Stimulated activated CD8-positive, alpha-beta memory T cell treated with anti-CD3 and anti-CD28 coated beads, Interleukin-7, amount 100 ng/mL, for 48 hours (primary cell): ENCODE measurements around the gene CPTP.
"Not testable (repeated sequence)": the region's sequence is repeated elsewhere in the genome, so short reads cannot be mapped to it uniquely, and the experiment has no call there.

Experiments used
- DNase-seq, 2 donors: peaks; one replicate each; pipeline ENCODE4 v3.0.0-alpha.2; 2020; ENCODE audit warnings: low read depth in 1 of 2; ENCODE audit errors: extremely low read depth in 1 of 2

Gene CPTP

GRCh38 chr1:1360506-1361169 is 36.0 kb downstream of the CPTP start:
- DNase-seq: no peak

DNA sequence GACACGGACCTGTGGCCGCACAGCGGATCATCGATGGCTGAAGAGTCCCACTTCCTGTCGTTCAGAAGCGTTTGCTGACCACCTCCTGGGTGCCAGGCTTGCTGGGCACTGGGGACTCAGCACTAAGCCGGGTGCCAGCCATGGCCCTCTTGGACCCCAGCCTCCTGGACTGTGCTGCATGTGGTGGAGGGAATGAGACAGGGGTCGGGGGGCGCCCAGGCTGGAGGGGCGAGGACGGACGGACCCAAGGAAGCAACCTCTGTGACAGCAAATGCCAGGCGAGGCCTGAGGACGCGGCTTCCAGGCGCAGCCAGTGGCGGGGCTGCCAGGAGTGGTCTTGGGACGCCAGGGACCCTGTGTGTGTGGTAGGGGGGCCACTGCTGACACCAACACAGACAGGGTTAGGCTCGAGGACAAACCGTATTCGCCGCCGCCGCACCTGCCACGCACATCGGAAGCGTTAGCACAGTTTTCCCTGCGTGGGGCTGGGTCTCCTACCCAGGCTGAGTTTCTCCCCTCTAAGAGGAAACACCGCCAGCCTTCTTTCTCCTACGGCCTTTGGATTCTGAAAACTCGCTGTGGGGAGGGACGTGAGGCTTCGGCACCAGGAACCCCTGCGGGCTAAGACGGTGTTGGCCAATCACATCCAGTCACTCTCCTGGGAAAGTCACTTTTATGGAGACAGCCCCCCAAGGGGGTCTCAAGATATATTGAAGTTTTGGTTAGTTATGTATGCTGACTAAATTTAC is 36.8 kb downstream of the CPTP start:
- no peak for DNase-seq

DNA sequence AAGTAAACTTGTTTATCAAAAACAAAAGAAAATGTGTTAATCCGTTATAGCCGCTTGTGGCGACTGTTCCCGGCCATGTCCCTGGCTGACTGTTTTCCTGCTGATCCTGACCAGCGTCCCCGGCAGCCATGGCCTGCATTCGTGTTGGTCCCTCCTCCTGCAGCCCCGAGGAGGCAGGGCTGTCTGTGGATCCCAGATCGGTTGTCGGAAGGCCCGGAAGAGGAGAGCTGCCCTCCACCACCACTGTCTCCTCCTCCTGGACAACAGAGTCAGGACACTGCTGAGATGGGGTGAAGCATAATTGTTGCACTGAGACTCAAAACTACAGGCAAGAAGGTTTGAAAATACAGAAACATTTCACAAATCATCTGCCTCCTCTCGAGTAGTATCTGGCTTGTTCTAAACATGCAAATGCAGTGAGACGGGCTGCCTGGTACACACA is 37.4 kb downstream of the CPTP start:
- DNase-seq: no peak

GRCh38 chr1:1364266-1364665 is 39.7 kb downstream of the CPTP start:
- no peak for DNase-seq

- DNase-seq: no peak
These were observed 41.5 kb downstream of the CPTP start for GRCh38 chr1:1365875-1366698.

GRCh38 chr1:1366699-1367066 is 42.1 kb downstream of the CPTP start:
- DNase-seq: no peak

DNA sequence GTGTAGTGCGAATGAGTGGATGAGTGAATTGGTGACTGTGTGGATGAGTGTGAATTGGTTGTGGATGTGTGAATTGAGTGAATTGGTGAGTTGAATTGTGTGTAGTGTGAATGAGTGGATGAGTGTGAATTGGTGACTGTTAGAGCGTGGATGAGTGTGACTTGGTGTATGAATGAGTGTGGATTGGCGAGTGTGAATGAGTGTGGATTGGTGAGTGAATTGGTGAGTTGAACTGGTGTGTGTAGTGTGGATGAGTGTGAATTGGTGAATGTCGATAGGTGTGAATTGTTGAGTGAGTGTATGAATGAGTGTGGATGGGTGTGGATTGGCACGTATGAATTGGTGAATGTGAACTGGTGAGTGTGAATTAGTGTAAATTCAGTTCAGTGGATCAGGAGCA is 42.7 kb downstream of the CPTP start:
- DNase-seq: no peak

DNA sequence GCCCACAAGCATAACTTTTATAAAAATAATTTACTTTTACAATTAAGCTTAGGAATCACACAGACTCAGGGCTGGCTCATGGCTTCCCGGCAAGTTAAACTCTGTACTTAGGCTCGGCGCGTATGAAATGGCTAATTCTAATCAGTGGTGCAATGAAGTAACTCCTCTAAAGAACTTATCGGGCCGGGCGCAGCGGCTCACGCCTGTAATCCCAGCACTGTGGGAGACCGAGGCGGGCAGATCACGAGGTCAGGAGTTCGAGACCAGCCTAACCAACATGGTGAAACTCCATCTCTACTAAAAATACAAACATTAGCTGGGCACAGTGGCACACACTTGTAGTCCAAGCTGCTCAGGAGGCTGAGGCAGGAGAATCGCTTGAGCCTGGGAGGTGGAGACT is 45.5 kb downstream of the CPTP start:
- DNase-seq: not testable (repeated sequence)

DNA sequence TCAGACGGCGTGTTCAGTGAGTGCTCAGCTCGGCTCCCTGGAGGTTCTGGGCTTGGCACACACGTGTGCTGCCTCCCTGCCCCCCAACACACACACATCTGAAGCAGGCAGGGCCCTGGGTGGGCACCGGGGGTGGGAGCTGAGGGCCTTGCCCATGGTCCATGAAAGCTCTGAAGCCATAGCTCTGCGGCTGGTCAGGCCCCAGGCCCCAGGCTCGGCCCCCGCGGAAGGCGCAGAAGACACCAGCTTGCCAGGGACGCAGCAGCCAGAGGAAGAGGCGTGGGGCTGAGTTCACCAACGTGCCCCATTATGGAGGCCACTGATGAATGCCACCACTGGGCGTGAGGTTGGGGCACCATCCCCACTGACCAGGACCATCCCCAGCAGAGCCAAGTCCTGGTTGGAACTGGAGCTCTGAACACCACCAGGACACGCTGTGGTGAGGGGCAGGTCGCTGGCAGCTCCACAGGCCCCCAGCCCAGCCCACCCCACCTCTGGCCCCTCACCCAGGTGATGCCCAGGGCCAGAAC is 46.2 kb downstream of the CPTP start:
- DNase-seq: no peak

DNA sequence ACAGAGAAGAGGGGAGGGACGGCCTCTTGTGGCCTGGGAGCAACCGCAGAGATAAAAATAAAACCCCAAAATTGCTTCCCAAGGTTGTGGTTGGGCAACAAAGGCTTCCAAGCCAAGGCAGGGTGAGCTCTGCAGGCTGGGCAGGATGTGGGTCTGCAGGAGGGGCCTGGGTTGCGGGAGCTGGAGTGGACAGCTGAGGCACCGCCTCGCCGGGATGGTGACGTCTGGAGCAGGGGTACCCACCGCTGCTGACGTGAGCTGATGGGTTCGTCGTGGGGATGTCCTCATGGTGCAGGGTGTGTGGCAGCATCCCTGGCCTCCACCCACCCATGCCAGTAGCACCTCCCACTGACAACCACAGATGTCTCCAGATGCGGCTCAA is 46.8 kb downstream of the CPTP start:
- peak in 1 of 2 donors; percentile 38 for DNase-seq

DNA sequence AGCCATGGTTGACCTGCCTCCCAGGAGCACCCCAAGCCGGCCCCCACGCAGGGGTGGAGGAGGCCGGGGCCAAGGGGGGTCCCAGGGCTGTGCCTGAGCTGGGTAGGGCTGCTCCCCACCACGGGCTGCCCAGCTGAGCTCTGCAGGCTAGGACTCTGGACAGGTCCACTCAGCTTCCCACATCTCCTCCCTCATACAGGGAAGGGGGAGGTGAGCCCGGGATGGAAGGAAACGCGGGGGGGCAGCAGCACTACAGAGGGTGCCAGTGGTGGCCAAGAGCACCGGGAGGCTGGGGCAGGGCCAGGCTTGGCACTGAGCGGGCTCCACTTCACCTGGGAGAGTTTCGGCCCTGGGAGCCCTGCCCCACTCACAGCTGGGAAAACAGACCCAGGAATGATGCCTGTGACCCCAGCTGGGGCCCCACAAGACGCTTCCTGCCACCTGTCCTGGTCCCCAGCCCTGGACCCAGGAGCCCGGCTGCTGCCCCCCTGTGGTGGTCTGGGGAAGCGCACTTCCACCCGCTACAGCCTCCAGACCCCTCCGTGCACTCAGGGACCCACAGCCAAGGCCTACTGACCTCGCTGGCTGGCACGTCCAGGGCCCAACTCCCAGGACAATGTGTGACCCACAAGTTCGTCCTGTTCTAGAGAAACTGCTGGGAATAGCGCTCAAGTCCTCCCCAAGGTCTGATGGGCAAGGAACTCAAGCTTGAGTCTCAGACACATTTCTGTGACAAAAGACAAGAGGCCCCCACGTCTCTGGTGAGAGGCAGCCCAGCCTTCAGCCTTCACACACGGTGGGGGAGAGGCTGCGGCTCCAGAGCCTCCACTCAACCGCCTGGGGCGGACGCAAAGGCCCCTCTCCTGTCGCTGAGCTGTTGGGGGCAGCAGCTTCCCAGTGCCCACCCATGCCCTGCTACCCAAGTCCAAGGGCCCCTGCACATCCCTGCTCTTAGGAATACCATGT is 47.4 kb downstream of the CPTP start:
- peak; percentile 53 to 60 for DNase-seq

- no peak for DNase-seq
These were observed 48.6 kb downstream of the CPTP start for GRCh38 chr1:1373051-1373814.

- no peak for DNase-seq
These were observed 49.4 kb downstream of the CPTP start for GRCh38 chr1:1373815-1374588.

- DNase-seq: no peak
These were observed 50.0 kb downstream of the CPTP start for GRCh38 chr1:1374589-1374928.

- peak; percentile 92 to 95 for DNase-seq
These were observed 50.5 kb downstream of the CPTP start, which contains the start of gene AURKAIP1 for GRCh38 chr1:1374929-1375662. TSS of gene AURKAIP1 (minus strand) at chr1:1375207. CDS start at chr1:1374756, 451 bp downstream.

DNA sequence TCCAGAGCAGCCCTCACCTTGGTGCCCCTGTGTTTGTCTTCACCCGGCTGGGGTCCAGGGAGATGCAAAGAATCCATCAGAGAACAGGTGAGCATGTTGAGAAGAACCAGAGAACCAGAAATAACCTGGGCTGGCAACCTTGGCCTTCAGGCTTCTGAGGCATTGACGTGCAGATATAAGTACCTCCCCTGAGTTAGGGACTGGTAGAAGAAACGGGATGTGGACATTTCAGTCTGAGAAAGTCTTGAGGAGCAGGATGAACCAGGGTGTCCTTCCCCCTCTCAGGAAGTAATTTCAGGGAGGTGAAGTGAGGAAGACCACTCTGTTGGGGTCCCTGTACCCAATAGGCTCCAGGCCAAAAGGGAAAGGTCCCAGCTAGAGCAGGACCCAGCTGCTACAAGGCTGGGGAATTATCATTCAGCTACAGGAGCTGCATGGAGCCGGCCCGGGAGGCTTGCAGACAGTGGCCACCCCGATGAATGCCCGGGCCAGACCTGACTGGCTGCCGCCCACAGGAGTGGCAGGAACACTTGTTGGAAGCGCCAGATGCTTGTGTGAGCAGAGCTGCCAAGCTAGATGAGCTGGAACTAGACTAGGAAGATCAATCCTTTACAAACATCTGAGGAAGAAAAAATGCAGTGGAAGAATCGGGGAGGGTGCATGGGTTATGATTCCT is 52.1 kb downstream of the CPTP start:
- DNase-seq: no peak

GRCh38 chr1:1377540-1378205 is 53.1 kb downstream of the CPTP start:
- DNase-seq: no peak
